HepG2 (cell line): ENCODE data around the gene TTC5. TPM values are rescaled to one million over a fixed set of nuclear protein-coding genes. Genes with fewer than 3 reads are reported as not detected.

ENCODE experiments used
- BCLAF1 ChIP-seq: fragments of 450-650 bp; IDR thresholded peaks from 2 replicates; pipeline ENCODE4 v1.6.1; 2017; ENCODE audit warnings: mild to moderate bottlenecking
- ERF ChIP-seq: IDR thresholded peaks from 2 replicates; pipeline ENCODE4 v1.6.1; 2018; ENCODE audit warnings: missing biosample characterization, missing genetic modification reagents
- HDAC1 ChIP-seq: sonication (generic); formaldehyde crosslinking; IDR thresholded peaks from 2 replicates; pipeline ENCODE4 v1.5.1; 2020; ENCODE audit warnings: mild to moderate bottlenecking, missing genetic modification reagents
- HOXA9 ChIP-seq: sonication (generic); formaldehyde crosslinking; IDR thresholded peaks from 2 replicates; pipeline ENCODE4 v1.8.1; 2022; ENCODE audit warnings: missing genetic modification reagents, mild to moderate bottlenecking, moderate library complexity, borderline replicate concordance
- KMT2A ChIP-seq: sonication (generic); formaldehyde crosslinking; IDR thresholded peaks from 2 replicates; pipeline ENCODE4 v1.4.0; 2020; ENCODE audit warnings: missing genetic modification reagents
- MIXL1 ChIP-seq: IDR thresholded peaks from 2 replicates; pipeline ENCODE4 v1.6.1; 2016
- NFYB ChIP-seq: sonication (generic); formaldehyde crosslinking; IDR thresholded peaks from 2 replicates; pipeline ENCODE4 v1.4.0; 2020; ENCODE audit warnings: missing genetic modification reagents
- NRL ChIP-seq: sonication (generic); formaldehyde crosslinking; IDR thresholded peaks from 2 replicates; pipeline ENCODE4 v1.5.0; 2020; ENCODE audit warnings: missing genetic modification reagents, mild to moderate bottlenecking, moderate library complexity, borderline replicate concordance
- POLR2AphosphoS2 ChIP-seq: IDR thresholded peaks from 2 replicates; pipeline ENCODE4 v1.6.1; 2011; ENCODE audit warnings: low read depth, low read length, improper control_type of control experiment
- RBM22 ChIP-seq: fragments of 200-400 bp; formaldehyde crosslinking; optimal IDR thresholded peaks from 2 replicates; pipeline ENCODE3; 2017; ENCODE audit warnings: mild to moderate bottlenecking, low read length, moderate library complexity
- SRF ChIP-seq: IDR thresholded peaks from 2 replicates; pipeline ENCODE4 v1.6.1; 2011; ENCODE audit warnings: mild to moderate bottlenecking, low read depth, low read length, moderate library complexity
- TFE3 ChIP-seq: IDR thresholded peaks from 2 replicates; pipeline ENCODE4 v1.6.1; 2016
- THAP11 ChIP-seq: IDR thresholded peaks from 2 replicates; pipeline ENCODE4 v1.6.1; 2016; ENCODE audit warnings: missing biosample characterization, missing genetic modification reagents
- ZNF383 ChIP-seq: sonication (generic); formaldehyde crosslinking; IDR thresholded peaks from 2 replicates; pipeline ENCODE4 v1.4.0; 2020; ENCODE audit warnings: missing genetic modification reagents, mild to moderate bottlenecking, borderline replicate concordance
- ZNF407 ChIP-seq: sonication (generic); formaldehyde crosslinking; IDR thresholded peaks from one replicate; pipeline ENCODE4 v1.5.1; 2020; ENCODE audit warnings: mild to moderate bottlenecking, missing genetic modification reagents; ENCODE audit errors: not compliant biosample characterization
- polyA plus RNA-seq, 8 experiments: library from polyadenylated mRNA; depleted of rRNA in 3 of 8; stranded (reverse) in 7 of 8; unstranded in 1 of 8; fragments of >200 nt; fragmentation: Illumina TruSeq in 4 of 8; extraction: Trizol in 4 of 8; gene quantifications; 2 replicates each; pipeline versions ENCODE4 v1.2.1 to v1.2.3, GENCODE V29; 2011 to 2016; ENCODE audit warnings: low read depth in 4 of 8, missing spikeins in 1 of 8, mixed read lengths in 1 of 8; ENCODE audit not compliant: insufficient read depth in 1 of 8
- total RNA-seq, 5 experiments: library from RNA; depleted of rRNA; stranded (reverse); fragments of >200 nt; fragmentation: Illumina TruSeq; extraction: Trizol; gene quantifications; 2 replicates each; pipeline ENCODE4 v1.2.3, GENCODE V29; 2016; ENCODE audit warnings: low read depth in 1 of 5
- TF ChIP-seq, protein P1 (sequence below): sonication (generic); formaldehyde crosslinking; IDR thresholded peaks from 2 replicates; pipeline ENCODE4 v1.4.0; 2020; ENCODE audit warnings: missing genetic modification reagents
- TF ChIP-seq, protein P2 (sequence below): sonication (generic); formaldehyde crosslinking; IDR thresholded peaks from 2 replicates; pipeline ENCODE4 v1.8.1; 2023; ENCODE audit warnings: missing genetic modification reagents, mild to moderate bottlenecking, borderline replicate concordance

TTC5 gene
- total and polyA plus RNA-seq, 2 of the 13 experiments (the other 11 are each of a cell fraction or from before 2014, with no cell fraction given): 8.7 to 28.5 TPM

DNA sequence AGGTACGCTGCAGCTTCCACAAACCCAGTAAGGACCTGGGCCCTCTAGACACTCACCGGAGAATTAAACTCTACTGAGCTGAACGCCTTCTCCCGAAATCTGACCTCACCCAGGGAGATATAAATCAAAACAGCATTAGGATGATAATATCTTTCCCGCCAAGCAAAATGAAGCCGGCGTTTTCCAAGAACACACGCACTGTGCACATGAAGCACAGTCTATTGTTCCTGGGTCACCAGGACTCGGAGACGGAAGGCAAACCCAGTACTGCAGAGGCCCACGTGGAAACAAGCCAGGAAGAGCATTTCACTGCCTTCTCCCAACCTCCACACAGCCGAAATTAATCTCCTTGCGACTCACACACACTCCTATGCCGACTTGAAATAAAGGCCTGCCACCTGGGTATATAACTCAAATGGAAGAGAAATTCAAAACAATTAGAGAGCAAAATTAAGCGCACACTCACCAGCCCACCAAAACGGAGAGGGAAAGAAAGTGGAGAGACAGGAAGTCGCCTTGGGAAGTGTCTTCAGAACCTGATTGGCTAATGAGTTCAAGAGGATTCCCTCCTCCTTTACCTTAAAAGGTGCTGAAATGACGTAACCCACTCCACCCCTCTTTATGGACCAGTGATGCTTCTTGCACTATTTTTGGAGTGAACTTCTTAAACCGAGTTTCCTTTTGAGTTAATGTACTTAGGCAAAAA lies 27.2 kb upstream of the TTC5 start, which contains the start of gene CCNB1IP1 (continued):
- TF ChIP-seq, protein P1, sequence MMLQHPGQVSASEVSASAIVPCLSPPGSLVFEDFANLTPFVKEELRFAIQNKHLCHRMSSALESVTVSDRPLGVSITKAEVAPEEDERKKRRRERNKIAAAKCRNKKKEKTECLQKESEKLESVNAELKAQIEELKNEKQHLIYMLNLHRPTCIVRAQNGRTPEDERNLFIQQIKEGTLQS (CRISPR knock-in tag): peak; percentile 49; the same call in 1 of the 2 replicates
- TF ChIP-seq MIXL1 (CRISPR knock-in tag) (peak; percentile 64; the same call in 1 of the 2 replicates), ZNF407 (CRISPR knock-in tag) (peak; percentile 75), BCLAF1 (no peak), HOXA9 (CRISPR knock-in tag) (no peak), ERF (CRISPR knock-in tag) (0 out of 2 replicates have a peak, but pooled peaks have one; percentile 60), TFE3 (no peak), NFYB (peak; percentile 88), SRF (peak; percentile 100), POLR2AphosphoS2 (no peak), HDAC1 (peak; percentile 68), NRL (CRISPR knock-in tag) (no peak), KMT2A (peak; percentile 24; the same call in 1 of the 2 replicates), ZNF383 (no peak), RBM22 (no peak), THAP11 (CRISPR knock-in tag) (peak; percentile 66)
- TF ChIP-seq, protein P2, sequence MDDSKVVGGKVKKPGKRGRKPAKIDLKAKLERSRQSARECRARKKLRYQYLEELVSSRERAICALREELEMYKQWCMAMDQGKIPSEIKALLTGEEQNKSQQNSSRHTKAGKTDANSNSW: 0 out of 2 replicates have a peak, but pooled peaks have one; percentile 77
